HepG2 (cell line): ENCODE results near the gene C6orf136. TPM values are rescaled to one million over a fixed set of nuclear protein-coding genes. Genes with fewer than 3 reads are reported as not detected.

Experiments
- CC2D1A ChIP-seq: sonication (generic); formaldehyde crosslinking; IDR thresholded peaks from 2 replicates; pipeline ENCODE4 v1.8.1; 2023; ENCODE audit warnings: mild to moderate bottlenecking, missing genetic modification reagents
- CEBPB ChIP-seq: IDR thresholded peaks from 2 replicates; pipeline ENCODE4 v1.6.1; 2011; ENCODE audit warnings: low read depth, low read length, improper control_type of control experiment, borderline replicate concordance
- E2F2 ChIP-seq: sonication (generic); formaldehyde crosslinking; IDR thresholded peaks from 2 replicates; pipeline ENCODE4 v1.4.0; 2020; ENCODE audit warnings: missing genetic modification reagents, borderline replicate concordance
- FOSL1 ChIP-seq: sonication (generic); formaldehyde crosslinking; IDR thresholded peaks from 2 replicates; pipeline ENCODE4 v1.9.0; 2021; ENCODE audit warnings: missing genetic modification reagents, borderline replicate concordance
- KMT2B ChIP-seq: IDR thresholded peaks from 2 replicates; pipeline ENCODE4 v1.6.1; 2016; ENCODE audit warnings: missing genetic modification reagents, missing compliant biosample characterization
- MED13 ChIP-seq: sonication (generic); formaldehyde crosslinking; IDR thresholded peaks from 2 replicates; pipeline ENCODE4 v1.5.0; 2020; ENCODE audit warnings: missing genetic modification reagents
- MZF1 ChIP-seq: sonication (generic); formaldehyde crosslinking; IDR thresholded peaks from 2 replicates; pipeline ENCODE4 v1.8.1; 2023; ENCODE audit warnings: mild to moderate bottlenecking, missing genetic modification reagents, borderline replicate concordance
- NCOA5 ChIP-seq: sonication (generic); formaldehyde crosslinking; IDR thresholded peaks from 2 replicates; pipeline ENCODE4 v1.4.0; 2020; ENCODE audit warnings: missing genetic modification reagents
- NPAS2 ChIP-seq: sonication (generic); formaldehyde crosslinking; IDR thresholded peaks from 2 replicates; pipeline ENCODE4 v1.8.0; 2022; ENCODE audit warnings: mild to moderate bottlenecking, missing genetic modification reagents, borderline replicate concordance
- NRL ChIP-seq: sonication (generic); formaldehyde crosslinking; IDR thresholded peaks from 2 replicates; pipeline ENCODE4 v1.5.0; 2020; ENCODE audit warnings: missing genetic modification reagents, mild to moderate bottlenecking, moderate library complexity, borderline replicate concordance
- PLRG1 ChIP-seq: fragments of 450-650 bp; conservative IDR thresholded peaks from 2 replicates; pipeline ENCODE4 v1.6.1; 2016
- POLR2A ChIP-seq, 2 experiments: IDR thresholded peaks; 2 replicates each; pipeline ENCODE4 v1.6.1; 2011; ENCODE audit warnings: low read depth in 2 of 2, low read length in 2 of 2, mild to moderate bottlenecking in 1 of 2, moderate library complexity in 1 of 2; ENCODE audit not compliant: insufficient read depth in 1 of 2
- PRPF4 ChIP-seq: fragments of 200-400 bp; formaldehyde crosslinking; IDR thresholded peaks from 2 replicates; pipeline ENCODE4 v1.6.1; 2016; ENCODE audit warnings: low read length, low read depth; ENCODE audit not compliant: poor library complexity, severe bottlenecking
- RAD21 ChIP-seq: fragments of 450-650 bp; formaldehyde crosslinking; IDR thresholded peaks from 2 replicates; pipeline ENCODE4 v1.5.0; 2020; ENCODE audit warnings: mild to moderate bottlenecking
- ZBTB37 ChIP-seq: sonication (generic); formaldehyde crosslinking; IDR thresholded peaks from 2 replicates; pipeline ENCODE4 v1.4.0; 2020; ENCODE audit warnings: mild to moderate bottlenecking, missing genetic modification reagents
- ZBTB7B ChIP-seq: sonication (generic); formaldehyde crosslinking; IDR thresholded peaks from 2 replicates; pipeline ENCODE4 v1.4.0; 2020; ENCODE audit warnings: missing genetic modification reagents
- ZKSCAN1 ChIP-seq: fragments of 150-350 bp; IDR thresholded peaks from 2 replicates; pipeline ENCODE4 v1.6.1; 2014; ENCODE audit warnings: low read length
- ZNF569 ChIP-seq: sonication (generic); formaldehyde crosslinking; IDR thresholded peaks from 2 replicates; pipeline ENCODE4 v1.5.0; 2020; ENCODE audit warnings: mild to moderate bottlenecking, missing genetic modification reagents, moderate library complexity, borderline replicate concordance
- ZNF766 ChIP-seq: sonication (generic); formaldehyde crosslinking; IDR thresholded peaks from 2 replicates; pipeline ENCODE4 v1.5.0; 2020; ENCODE audit warnings: missing genetic modification reagents, borderline replicate concordance
- ZNF782 ChIP-seq: sonication (generic); formaldehyde crosslinking; IDR thresholded peaks from 2 replicates; pipeline ENCODE4 v1.4.0; 2020; ENCODE audit warnings: missing genetic modification reagents, mild to moderate bottlenecking, borderline replicate concordance
- ZZZ3 ChIP-seq: sonication (generic); formaldehyde crosslinking; IDR thresholded peaks from 2 replicates; pipeline ENCODE4 v1.4.0; 2020; ENCODE audit warnings: missing genetic modification reagents, mild to moderate bottlenecking, borderline replicate concordance
- polyA plus RNA-seq, 8 experiments: library from polyadenylated mRNA; depleted of rRNA in 3 of 8; stranded (reverse) in 7 of 8; unstranded in 1 of 8; fragments of >200 nt; fragmentation: Illumina TruSeq in 4 of 8; extraction: Trizol in 4 of 8; gene quantifications; 2 replicates each; pipeline versions ENCODE4 v1.2.1 to v1.2.3, GENCODE V29; 2011 to 2016; ENCODE audit warnings: low read depth in 4 of 8, missing spikeins in 1 of 8, mixed read lengths in 1 of 8; ENCODE audit not compliant: insufficient read depth in 1 of 8
- total RNA-seq, 5 experiments: library from RNA; depleted of rRNA; stranded (reverse); fragments of >200 nt; fragmentation: Illumina TruSeq; extraction: Trizol; gene quantifications; 2 replicates each; pipeline ENCODE4 v1.2.3, GENCODE V29; 2016; ENCODE audit warnings: low read depth in 1 of 5
- TF ChIP-seq, protein P1 (sequence below): sonication (generic); formaldehyde crosslinking; conservative IDR thresholded peaks from 2 replicates; pipeline ENCODE4 v1.4.0; 2020; ENCODE audit warnings: missing genetic modification reagents
- TF ChIP-seq, protein P2 (sequence below): sonication (generic); formaldehyde crosslinking; IDR thresholded peaks from 2 replicates; pipeline ENCODE4 v1.5.0; 2020; ENCODE audit warnings: mild to moderate bottlenecking, missing genetic modification reagents, moderate library complexity

C6orf136 gene
- total and polyA plus RNA-seq, 2 of the 13 experiments (the other 11 are each of a cell fraction or from before 2014, with no cell fraction given), result 12.0 to 26.2 TPM

DNA sequence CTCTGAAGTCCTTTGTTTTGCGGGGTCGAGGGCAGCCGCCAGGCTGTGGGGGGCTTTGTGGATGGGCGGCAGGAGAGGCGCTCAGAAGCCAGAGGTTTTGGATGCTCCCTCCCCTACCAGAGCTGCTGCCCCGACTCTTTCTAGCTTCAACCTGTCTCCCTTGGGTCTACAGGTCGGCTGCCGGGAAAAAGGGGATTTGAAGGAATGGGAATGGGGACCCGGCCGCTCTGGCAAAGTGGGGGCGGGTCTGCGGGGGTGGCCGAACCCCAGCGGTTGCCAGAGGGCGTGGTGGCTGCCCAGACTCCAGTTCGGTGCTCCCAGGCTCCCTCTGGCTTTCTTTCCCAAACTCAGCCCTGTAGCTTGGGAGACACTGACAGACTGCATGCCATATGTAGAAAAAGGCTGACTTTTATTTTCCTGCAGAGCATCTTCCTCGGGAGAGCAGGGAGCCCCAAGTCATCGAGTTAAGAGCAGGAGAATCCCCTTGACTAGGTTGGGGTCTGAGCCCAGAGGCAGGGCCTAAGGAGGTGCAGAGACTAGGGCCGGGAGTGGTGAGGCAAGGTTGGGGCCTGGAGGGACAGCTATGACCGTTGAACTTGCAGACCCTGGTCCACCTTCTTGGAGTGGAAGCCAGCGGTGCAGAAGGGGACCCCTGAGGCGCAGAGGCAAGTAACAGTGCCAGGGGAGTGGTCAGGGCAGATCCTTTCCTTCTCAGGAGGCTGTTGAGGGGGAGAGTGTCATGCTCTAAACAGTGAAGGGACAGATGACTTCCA, 40.9 kb downstream of the C6orf136 start (continued):
- no peak for TF ChIP-seq NPAS2 (CRISPR knock-in tag)
- no peak for TF ChIP-seq ZBTB37 (CRISPR knock-in tag)
- TF ChIP-seq NRL, result peak; percentile 56; the same call in 1 of the 2 replicates
- no peak for TF ChIP-seq ZKSCAN1
- TF ChIP-seq CEBPB, result no peak
- TF ChIP-seq, protein P1, sequence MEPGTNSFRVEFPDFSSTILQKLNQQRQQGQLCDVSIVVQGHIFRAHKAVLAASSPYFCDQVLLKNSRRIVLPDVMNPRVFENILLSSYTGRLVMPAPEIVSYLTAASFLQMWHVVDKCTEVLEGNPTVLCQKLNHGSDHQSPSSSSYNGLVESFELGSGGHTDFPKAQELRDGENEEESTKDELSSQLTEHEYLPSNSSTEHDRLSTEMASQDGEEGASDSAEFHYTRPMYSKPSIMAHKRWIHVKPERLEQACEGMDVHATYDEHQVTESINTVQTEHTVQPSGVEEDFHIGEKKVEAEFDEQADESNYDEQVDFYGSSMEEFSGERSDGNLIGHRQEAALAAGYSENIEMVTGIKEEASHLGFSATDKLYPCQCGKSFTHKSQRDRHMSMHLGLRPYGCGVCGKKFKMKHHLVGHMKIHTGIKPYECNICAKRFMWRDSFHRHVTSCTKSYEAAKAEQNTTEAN (CRISPR knock-in tag), result 0 out of 2 replicates have a peak, but pooled peaks have one; percentile 20
- no peak for TF ChIP-seq KMT2B
- TF ChIP-seq MZF1 (CRISPR knock-in tag), result no peak
- peak; percentile 10; the same call in 1 of the 2 replicates for TF ChIP-seq ZBTB7B (CRISPR knock-in tag)
- TF ChIP-seq ZNF766 (CRISPR knock-in tag), result no peak
- TF ChIP-seq, protein P2, sequence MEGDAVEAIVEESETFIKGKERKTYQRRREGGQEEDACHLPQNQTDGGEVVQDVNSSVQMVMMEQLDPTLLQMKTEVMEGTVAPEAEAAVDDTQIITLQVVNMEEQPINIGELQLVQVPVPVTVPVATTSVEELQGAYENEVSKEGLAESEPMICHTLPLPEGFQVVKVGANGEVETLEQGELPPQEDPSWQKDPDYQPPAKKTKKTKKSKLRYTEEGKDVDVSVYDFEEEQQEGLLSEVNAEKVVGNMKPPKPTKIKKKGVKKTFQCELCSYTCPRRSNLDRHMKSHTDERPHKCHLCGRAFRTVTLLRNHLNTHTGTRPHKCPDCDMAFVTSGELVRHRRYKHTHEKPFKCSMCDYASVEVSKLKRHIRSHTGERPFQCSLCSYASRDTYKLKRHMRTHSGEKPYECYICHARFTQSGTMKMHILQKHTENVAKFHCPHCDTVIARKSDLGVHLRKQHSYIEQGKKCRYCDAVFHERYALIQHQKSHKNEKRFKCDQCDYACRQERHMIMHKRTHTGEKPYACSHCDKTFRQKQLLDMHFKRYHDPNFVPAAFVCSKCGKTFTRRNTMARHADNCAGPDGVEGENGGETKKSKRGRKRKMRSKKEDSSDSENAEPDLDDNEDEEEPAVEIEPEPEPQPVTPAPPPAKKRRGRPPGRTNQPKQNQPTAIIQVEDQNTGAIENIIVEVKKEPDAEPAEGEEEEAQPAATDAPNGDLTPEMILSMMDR (CRISPR knock-in tag), result 0 out of 2 replicates have a peak, but pooled peaks have one; percentile 14
- TF ChIP-seq FOSL1 (CRISPR knock-in tag), result peak; percentile 9; the same call in 1 of the 2 replicates
- peak; percentile 9; the same call in 1 of the 2 replicates for TF ChIP-seq RAD21 (CRISPR knock-in tag)
- TF ChIP-seq E2F2 (CRISPR knock-in tag), result no peak
- TF ChIP-seq PRPF4, result no peak
- peak; percentile 10; the same call in 1 of the 2 replicates for TF ChIP-seq MED13 (CRISPR knock-in tag)
- no peak for TF ChIP-seq PLRG1
- TF ChIP-seq ZNF569, result no peak
- no peak for TF ChIP-seq CC2D1A (CRISPR knock-in tag)
- TF ChIP-seq ZZZ3, result no peak
- no peak for TF ChIP-seq POLR2A (IDR thresholded peaks at IDR 0.05; ENCODE audit: insufficient read depth in 1 of 2, low read depth in 2 of 2, low read length in 2 of 2)
- TF ChIP-seq ZNF782 (CRISPR knock-in tag), result no peak
- TF ChIP-seq NCOA5 (CRISPR knock-in tag), result no peak
